GM21576 (cell line): ENCODE measurements around the gene SCYGR7.
"Not testable (repeated sequence)": the region's sequence is repeated elsewhere in the genome, so short reads cannot be mapped to it uniquely, and the experiment has no call there.

Source experiments
- ATAC-seq: cut with Tn5 transposase; IDR thresholded peaks from one replicate; pipeline ENCODE4 v1.9.1; 2021; ENCODE audit warnings: mild to moderate bottlenecking, moderate library complexity; ENCODE audit not compliant: unreplicated experiment

The SCYGR7 gene

DNA sequence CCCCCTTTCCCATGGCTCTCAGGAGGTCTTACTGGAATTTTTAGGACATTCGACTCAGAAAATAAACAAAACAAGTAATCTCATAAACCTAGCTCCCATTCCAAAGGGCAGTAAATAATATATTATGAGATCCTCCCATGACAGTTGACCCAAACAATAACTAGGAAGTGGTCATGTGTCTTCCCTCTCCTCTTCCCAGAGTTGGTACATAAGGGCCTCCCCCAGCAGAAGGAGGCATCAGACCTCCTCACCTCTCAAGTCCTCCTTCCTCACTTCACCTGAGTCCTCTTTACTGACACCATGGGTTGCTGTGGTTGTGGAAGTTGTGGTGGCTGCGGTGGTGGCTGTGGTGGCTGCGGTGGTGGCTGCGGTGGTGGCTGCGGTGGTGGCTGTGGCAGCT is at the start of gene SCYGR7:
SCYGR7 (plus strand) TSS at position 301 of the 400 bp plus-strand sequence; CDS start at position 301, 0 bp downstream.
- no peak for ATAC-seq

- ATAC-seq = no peak
Observed at GRCh38 chr2:227684258-227684657, 43.9 kb upstream of the SCYGR7 start.

GRCh38 chr2:227687189-227687588 is 40.9 kb upstream of the SCYGR7 start:
- no peak for ATAC-seq

DNA sequence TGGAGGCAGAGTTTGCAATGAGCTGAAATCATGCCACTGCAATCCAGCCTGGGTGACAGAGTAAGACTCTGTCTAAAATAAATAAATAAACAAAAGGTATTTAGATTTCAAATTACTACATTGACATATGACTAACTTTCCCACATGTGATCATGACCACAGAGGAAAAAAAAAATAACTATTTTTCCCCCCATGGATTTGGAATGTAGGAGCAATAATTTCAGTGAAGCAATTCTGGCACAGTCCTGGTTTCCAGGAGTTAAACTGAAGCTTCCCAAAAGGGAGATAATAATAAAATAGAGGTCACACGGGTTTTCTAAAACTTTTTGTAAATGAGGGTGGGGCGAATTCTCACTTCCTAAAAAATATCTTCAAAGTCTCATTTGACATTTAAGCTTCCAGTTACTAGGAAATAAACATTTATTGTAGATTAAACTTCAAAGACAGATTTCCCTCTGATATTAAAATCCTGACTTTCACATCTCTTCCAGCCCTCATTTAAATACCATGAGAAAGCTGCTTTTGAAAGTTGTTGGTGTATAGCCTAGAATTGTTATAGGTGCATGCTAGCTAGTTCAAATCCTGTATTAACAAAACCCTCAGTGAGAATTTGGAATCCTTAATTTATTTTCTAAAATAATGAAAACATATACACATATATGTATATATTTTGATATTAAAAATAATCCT is 31.0 kb upstream of the SCYGR7 start:
- no peak for ATAC-seq

- ATAC-seq = no peak
Observed at GRCh38 chr2:227701556-227701955, 26.6 kb upstream of the SCYGR7 start.

DNA sequence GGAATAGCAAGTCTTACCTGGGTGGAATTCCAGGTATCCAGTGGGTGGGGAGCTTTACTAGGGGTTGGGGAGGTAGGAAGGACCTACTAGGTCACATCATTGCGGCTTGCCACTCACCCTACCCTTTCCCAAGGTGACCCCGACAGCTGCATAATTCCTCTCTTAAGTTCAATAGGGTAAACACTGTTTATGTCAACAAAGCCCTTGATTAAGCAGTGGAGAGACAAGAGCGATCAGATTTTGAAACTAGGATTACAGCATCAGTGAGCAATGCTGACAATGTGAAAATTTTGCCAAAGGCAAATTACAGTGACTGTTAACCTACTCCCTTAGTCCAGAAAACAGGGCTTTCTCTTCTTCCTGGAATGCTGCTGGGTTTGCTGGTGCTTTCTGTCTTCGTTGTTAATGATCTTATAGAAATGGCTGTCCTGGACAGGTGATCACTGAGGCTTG is 24.8 kb upstream of the SCYGR7 start:
- no peak for ATAC-seq

- no peak for ATAC-seq
Observed at GRCh38 chr2:227703961-227704360, 24.2 kb upstream of the SCYGR7 start.

DNA sequence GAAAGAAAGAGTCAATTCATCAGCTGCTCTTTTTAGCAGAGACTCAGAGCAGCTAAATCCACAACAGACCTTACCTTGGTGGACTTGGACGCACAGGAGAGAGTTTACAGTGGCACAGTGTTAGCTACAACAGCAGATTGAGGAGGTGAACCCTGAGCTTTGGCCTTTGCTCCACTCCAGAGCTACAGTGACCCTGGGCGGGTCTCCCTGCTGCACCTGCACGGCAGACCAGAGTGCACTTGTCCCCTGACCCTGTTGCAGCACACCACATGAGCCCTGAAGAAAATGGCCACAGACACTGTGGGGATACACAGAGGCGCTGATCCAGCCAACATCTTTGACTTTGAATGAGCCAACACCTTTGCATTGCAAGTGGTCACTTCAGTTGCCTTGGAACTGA is 21.3 kb upstream of the SCYGR7 start:
- ATAC-seq = no peak

GRCh38 chr2:227707390-227707789 is 20.7 kb upstream of the SCYGR7 start:
- ATAC-seq = no peak

GRCh38 chr2:227710986-227711385 is 17.1 kb upstream of the SCYGR7 start:
- no peak for ATAC-seq

- ATAC-seq = no peak
Observed at GRCh38 chr2:227713291-227713690, 14.8 kb upstream of the SCYGR7 start.

DNA sequence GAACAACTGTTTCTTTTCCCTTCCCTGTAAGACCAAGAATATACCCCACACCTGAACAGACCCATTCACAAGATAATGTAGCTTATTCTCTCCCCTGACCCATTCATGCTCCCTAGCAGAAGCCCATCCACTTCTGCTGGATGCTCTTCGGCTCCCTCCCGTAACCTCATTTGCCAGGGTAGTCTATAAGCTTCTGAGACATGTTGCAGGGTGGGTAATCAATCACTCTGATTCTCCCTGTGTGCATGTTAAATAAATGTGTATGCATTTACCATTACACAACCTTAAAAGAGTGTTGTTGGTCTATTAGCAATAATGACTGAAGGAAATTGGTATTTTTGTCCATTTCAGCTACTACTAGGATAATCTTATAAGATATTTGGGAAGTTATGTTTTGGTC is 11.6 kb upstream of the SCYGR7 start:
- ATAC-seq = no peak

DNA sequence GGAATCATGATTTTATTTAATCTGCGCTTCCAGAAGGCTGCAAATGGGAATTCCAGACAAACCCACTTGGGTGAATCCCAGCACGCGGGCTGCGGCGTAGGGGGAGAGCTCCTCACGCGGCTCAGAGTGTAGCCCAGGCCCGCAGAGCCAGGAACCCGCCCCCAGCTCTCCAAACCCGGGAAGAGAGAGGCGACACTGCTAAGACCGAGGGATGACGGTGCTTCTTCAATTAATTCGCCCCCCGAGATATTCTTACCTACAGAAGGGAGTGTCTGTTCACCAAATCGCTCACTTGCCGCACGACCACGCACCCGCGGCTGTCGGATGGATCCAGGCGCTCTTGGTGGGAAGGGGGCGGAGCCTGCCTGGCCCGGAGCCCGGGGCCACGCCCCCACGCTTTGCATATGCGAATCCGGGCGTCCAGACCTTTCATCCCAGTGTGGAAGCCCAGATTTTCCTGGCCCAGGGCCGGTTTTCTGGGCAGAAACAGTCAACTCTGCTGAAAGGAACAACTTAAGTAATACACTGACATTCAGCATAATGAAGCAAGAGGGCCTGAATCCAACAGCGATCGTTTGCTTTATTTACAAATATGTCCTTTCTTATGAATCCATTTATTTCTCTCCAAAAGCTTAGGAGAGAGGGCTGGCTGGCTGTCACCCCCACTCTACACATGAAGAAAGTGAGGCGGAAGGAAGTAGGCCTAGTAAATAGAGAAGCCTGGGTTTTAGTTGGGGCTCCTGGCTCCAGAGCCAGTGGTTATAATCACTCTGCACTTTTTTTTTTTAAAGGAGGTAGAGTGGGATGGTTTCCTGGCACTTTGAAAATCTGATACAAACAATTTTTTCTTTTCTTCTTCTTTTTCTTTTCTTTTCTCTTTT is 10.2 kb upstream of the SCYGR7 start, which contains the start of gene SLC19A3:
SLC19A3 (minus strand) TSS at position 342 of the 881 bp plus-strand sequence. CDS start 15,710 bp downstream, outside the sequence.
- no peak for ATAC-seq

DNA sequence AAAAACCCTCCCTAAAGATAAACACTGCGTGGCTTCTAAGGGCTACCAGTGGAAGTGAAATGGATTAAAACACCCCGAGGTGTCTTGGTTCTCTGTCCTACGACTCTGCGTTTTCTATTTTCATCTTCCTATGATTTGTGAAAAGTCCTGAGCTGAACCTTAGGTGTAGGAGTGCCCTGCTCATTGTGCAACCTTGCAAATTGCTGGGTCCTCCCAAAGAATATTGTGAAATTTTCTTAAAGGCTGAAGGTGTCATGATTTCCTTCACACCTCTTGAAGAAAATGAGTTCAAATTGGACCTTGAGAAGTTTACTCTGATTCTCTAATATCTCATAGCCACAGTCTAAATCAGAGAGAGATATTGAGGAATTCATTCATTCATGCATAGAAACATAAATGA is 8.5 kb upstream of the SCYGR7 start:
- no peak for ATAC-seq

DNA sequence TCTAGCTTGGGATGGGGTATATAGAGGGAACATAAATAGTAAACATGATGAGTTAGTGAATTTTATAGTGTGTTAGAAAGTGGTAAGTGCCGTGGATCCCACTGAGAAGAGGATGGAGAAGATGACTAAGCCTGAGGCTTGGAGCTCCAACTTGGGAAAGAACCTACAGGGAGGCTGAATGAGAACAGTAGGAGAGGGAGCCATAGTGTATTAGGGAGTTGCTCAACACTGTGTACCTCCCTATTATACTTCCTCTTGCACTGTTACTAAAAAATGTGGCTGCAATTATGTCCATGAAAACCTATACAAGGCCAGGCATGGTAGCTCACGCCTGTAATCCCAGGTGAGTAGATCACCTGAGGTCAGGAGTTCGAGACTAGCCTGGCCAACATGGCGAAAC is 7.5 kb upstream of the SCYGR7 start:
- no peak for ATAC-seq

- ATAC-seq = not testable (repeated sequence)
Observed at GRCh38 chr2:227722821-227723220, 5.3 kb upstream of the SCYGR7 start.

GRCh38 chr2:227724394-227725039 is 3.6 kb upstream of the SCYGR7 start, which contains the start of gene SCYGR6:
Gene SCYGR6 (minus strand): TSS chr2:227724757. CDS start chr2:227724757, 0 bp downstream.
- no peak for ATAC-seq

DNA sequence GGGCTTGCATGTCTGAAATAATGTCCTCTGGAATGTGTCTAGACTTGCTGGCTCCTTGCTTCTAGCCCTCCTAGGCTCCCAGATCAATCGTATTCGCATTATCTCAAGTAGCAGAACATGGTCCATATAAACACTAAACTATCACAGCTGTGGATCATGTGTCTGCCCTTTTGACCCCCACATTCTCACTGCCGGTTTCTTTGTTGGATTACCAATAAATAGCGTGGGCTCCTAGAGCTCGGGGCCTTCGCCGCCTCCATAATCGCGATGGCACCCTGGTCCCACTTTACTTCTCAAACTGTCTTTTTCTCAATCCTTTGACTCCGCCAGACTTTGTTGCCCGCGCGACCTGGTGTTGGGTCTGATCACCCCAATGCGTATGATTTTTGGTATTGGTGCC is 11.2 kb downstream of the SCYGR7 start:
- ATAC-seq = no peak

GRCh38 chr2:227740705-227741104 is 12.6 kb downstream of the SCYGR7 start:
- not testable (repeated sequence) for ATAC-seq

GRCh38 chr2:227745594-227745993 is 17.5 kb downstream of the SCYGR7 start, which contains the start of gene SCYGR8:
Gene SCYGR8 (plus strand): TSS chr2:227745894. CDS start chr2:227745894, 0 bp downstream.
- no peak for ATAC-seq

- no peak for ATAC-seq
Observed at GRCh38 chr2:227748079-227748478, 19.9 kb downstream of the SCYGR7 start.
